H1 (cell line): ENCODE data around the gene TTC27. TPM values are rescaled to one million over a fixed set of nuclear protein-coding genes. Genes with fewer than 3 reads are reported as not detected.

Experiments used
- CTCF ChIA-PET: fragments of 300-600 bp; sonication (Branson Sonifier 250); formaldehyde crosslinking; loops from one replicate; lab custom pipeline; 2021; ENCODE audit not compliant: partially characterized antibody; lab: Charles Lee
- POLR2A ChIA-PET: fragments of 300-600 bp; sonication (Branson Sonifier 250); formaldehyde crosslinking; loops from one replicate; lab custom pipeline; 2021; ENCODE audit warnings: inconsistent platforms; ENCODE audit not compliant: partially characterized antibody; lab: Charles Lee
- DNase-seq, 2 experiments: peaks; one replicate each; pipeline versions ENCODE4 v3.0.0 to v3.0.0-alpha.2; 2010 to 2022; ENCODE audit warnings: low spot score in 2 of 2, low read depth in 1 of 2, mixed read lengths in 1 of 2
- FAIRE-seq: peaks from 2 replicates; lab custom pipeline; 2011; peaks lifted over from hg19 to GRCh38; lab: Jason Lieb, UNC
- H2AFZ ChIP-seq: 2 replicates; pipeline ENCODE4 v1.8.1; 2012; ENCODE audit warnings: low read length, inconsistent platforms
- H2AK5ac ChIP-seq: 2 replicates; pipeline ENCODE4 v1.6.1; 2013; ENCODE audit warnings: low read depth, low read length
- H2BK120ac ChIP-seq: replicated peaks from 2 replicates; pipeline ENCODE3; 2013; ENCODE audit warnings: low read depth, low read length, inconsistent platforms
- H2BK12ac ChIP-seq: 2 replicates; pipeline ENCODE4 v1.6.1; 2013; ENCODE audit warnings: low read depth, low read length
- H2BK15ac ChIP-seq: 2 replicates; pipeline ENCODE4 v1.6.1; 2013; ENCODE audit warnings: low read length
- H2BK20ac ChIP-seq: 2 replicates; pipeline ENCODE4 v1.6.1; 2013; ENCODE audit warnings: low read length
- H2BK5ac ChIP-seq: 2 replicates; pipeline ENCODE4 v1.6.1; 2013; ENCODE audit warnings: low read depth, low read length
- H3K14ac ChIP-seq: 2 replicates; pipeline ENCODE4 v1.6.1; 2013; ENCODE audit warnings: inconsistent platforms; ENCODE audit not compliant: insufficient read length
- H3K18ac ChIP-seq: 2 replicates; pipeline ENCODE4 v1.6.1; 2013; ENCODE audit warnings: low read length; ENCODE audit errors: extremely low read depth
- H3K23ac ChIP-seq: 2 replicates; pipeline ENCODE4 v1.6.1; 2013; ENCODE audit warnings: inconsistent platforms; ENCODE audit not compliant: insufficient read length
- H3K23me2 ChIP-seq: 2 replicates; pipeline ENCODE4 v1.6.1; 2013; ENCODE audit warnings: low read depth, low read length
- H3K27ac ChIP-seq: 2 replicates; pipeline ENCODE4 v1.6.1; 2011; ENCODE audit warnings: low read depth, low read length, inconsistent platforms
- H3K27me3 ChIP-seq, 4 experiments: replicated peaks in 1 of 4; 1 replicate in 1 of 4; 2 replicates in 3 of 4; pipeline versions ENCODE4 v1.6.1 to v1.8.1; 2011 to 2013; ENCODE audit warnings: low read length in 3 of 4, mild to moderate bottlenecking in 3 of 4, inconsistent platforms in 2 of 4, mixed read lengths in 2 of 4, moderate library complexity in 1 of 4; ENCODE audit not compliant: control insufficient read depth in 3 of 4, insufficient read depth in 3 of 4; ENCODE audit errors: extremely low read depth in 1 of 4
- H3K36me3 ChIP-seq, 4 experiments: 2 replicates each; pipeline versions ENCODE4 v1.6.1 to v1.8.1; 2011 to 2013; ENCODE audit warnings: mild to moderate bottlenecking in 4 of 4, low read length in 3 of 4, moderate library complexity in 2 of 4, control low read depth in 1 of 4, inconsistent platforms in 1 of 4; ENCODE audit not compliant: insufficient read depth in 4 of 4, control insufficient read depth in 2 of 4
- H3K4ac ChIP-seq: replicated peaks from 2 replicates; pipeline ENCODE3; 2013; ENCODE audit warnings: low read length, low read depth, mixed read lengths, inconsistent platforms; ENCODE audit not compliant: insufficient read length
- H3K4me1 ChIP-seq, 4 experiments: replicated peaks in 1 of 4; 1 replicate in 1 of 4; 2 replicates in 3 of 4; pipeline versions ENCODE4 v1.6.1 to v1.8.1; 2011 to 2013; ENCODE audit warnings: low read length in 3 of 4, inconsistent platforms in 2 of 4, mixed read lengths in 1 of 4; ENCODE audit not compliant: insufficient read depth in 4 of 4, control insufficient read depth in 3 of 4
- H3K4me2 ChIP-seq, 2 experiments: 2 replicates each; pipeline versions ENCODE4 v1.6.1 to v1.8.1; 2011 to 2013; ENCODE audit warnings: low read depth in 2 of 2, low read length in 2 of 2, control low read depth in 1 of 2, inconsistent platforms in 1 of 2, mild to moderate bottlenecking in 1 of 2; ENCODE audit not compliant: insufficient read depth in 1 of 2
- H3K4me3 ChIP-seq, 4 experiments: fragments of 200-600, 300-600 bp in 1 of 4; sonication (generic), shearing (Covaris generic), sonication (Bioruptor Twin) in 1 of 4; 2 replicates each; pipeline versions ENCODE4 v1.5.1 to v1.8.1; 2011 to 2016; ENCODE audit warnings: low read length in 4 of 4, low read depth in 3 of 4, control low read depth in 2 of 4, inconsistent platforms in 2 of 4, mild to moderate bottlenecking in 2 of 4, mixed read lengths in 1 of 4, moderate library complexity in 1 of 4; ENCODE audit not compliant: insufficient read depth in 2 of 4; ENCODE audit errors: extremely low read depth in 1 of 4
- H3K56ac ChIP-seq: replicated peaks from 2 replicates; pipeline ENCODE3; 2013; ENCODE audit warnings: low read depth, mild to moderate bottlenecking, mixed read lengths, low read length, inconsistent platforms; ENCODE audit not compliant: insufficient read length
- H3K79me1 ChIP-seq: 2 replicates; pipeline ENCODE4 v1.6.1; 2013; ENCODE audit warnings: low read depth, low read length, control low read depth
- H3K79me2 ChIP-seq, 2 experiments: 2 replicates each; pipeline versions ENCODE4 v1.6.1 to v1.8.1; 2012 to 2013; ENCODE audit warnings: low read length in 2 of 2, mild to moderate bottlenecking in 2 of 2, inconsistent platforms in 1 of 2; ENCODE audit not compliant: insufficient read depth in 2 of 2, control insufficient read depth in 1 of 2
- H3K9ac ChIP-seq, 4 experiments: replicated peaks in 1 of 4; 1 replicate in 1 of 4; 2 replicates in 3 of 4; pipeline versions ENCODE4 v1.6.1 to v1.8.1; 2011 to 2013; ENCODE audit warnings: low read depth in 3 of 4, low read length in 3 of 4, control low read depth in 2 of 4, mild to moderate bottlenecking in 2 of 4, moderate library complexity in 2 of 4, inconsistent platforms in 1 of 4; ENCODE audit errors: extremely low read depth in 1 of 4
- H3K9me3 ChIP-seq, 2 experiments: 2 replicates each; pipeline versions ENCODE4 v1.6.1 to v1.8.1; 2012 to 2013; ENCODE audit warnings: mild to moderate bottlenecking in 2 of 2, moderate library complexity in 2 of 2, control low read depth in 1 of 2, inconsistent platforms in 1 of 2, low read depth in 1 of 2, low read length in 1 of 2, mixed read lengths in 1 of 2; ENCODE audit not compliant: insufficient read depth in 2 of 2
- H4K20me1 ChIP-seq, 2 experiments: replicated peaks in 1 of 2; 2 replicates each; pipeline versions ENCODE3 to v1.8.1; 2011 to 2013; ENCODE audit warnings: inconsistent platforms in 2 of 2, low read length in 2 of 2, mild to moderate bottlenecking in 1 of 2; ENCODE audit not compliant: insufficient read depth in 2 of 2, control insufficient read depth in 1 of 2
- H4K5ac ChIP-seq: 2 replicates; pipeline ENCODE4 v1.6.1; 2013; ENCODE audit warnings: low read length, low read depth, mixed read lengths, inconsistent platforms; ENCODE audit not compliant: insufficient read length
- H4K8ac ChIP-seq: 2 replicates; pipeline ENCODE4 v1.8.0; 2013; ENCODE audit warnings: mild to moderate bottlenecking, moderate library complexity, low read length, inconsistent platforms; ENCODE audit not compliant: insufficient read depth; ENCODE audit errors: extremely low read depth
- H4K91ac ChIP-seq: replicated peaks from 2 replicates; pipeline ENCODE3; 2013; ENCODE audit warnings: low read length, mixed read lengths, inconsistent platforms; ENCODE audit not compliant: insufficient read length
- CBX5 ChIP-seq: fragments of 300-800, 300-1000 bp; sonication (generic); IDR thresholded peaks from 2 replicates; pipeline ENCODE4 v1.7.1; 2016; ENCODE audit warnings: antibody characterized with exemption, low read length, low read depth
- HDAC2 ChIP-seq, 2 experiments: fragments of 300-600 bp in 1 of 2; sonication (generic) in 1 of 2; IDR thresholded peaks; 2 replicates each; pipeline ENCODE4 v1.6.1; 2011 to 2012; ENCODE audit warnings: low read depth in 2 of 2, low read length in 2 of 2, mild to moderate bottlenecking in 2 of 2, moderate library complexity in 2 of 2, borderline replicate concordance in 1 of 2, inconsistent platforms in 1 of 2
- RAD21 ChIP-seq, 2 experiments: IDR thresholded peaks in 1 of 2; conservative IDR thresholded peaks in 1 of 2; 2 replicates each; pipeline ENCODE4 v1.6.1; 2011; ENCODE audit warnings: low read depth in 2 of 2, low read length in 2 of 2, improper control_type of control experiment in 1 of 2, inconsistent platforms in 1 of 2, mild to moderate bottlenecking in 1 of 2, moderate library complexity in 1 of 2
- WGBS, 2 experiments: shearing (Covaris generic) in 1 of 2; methylation state at CpG; one replicate each; pipeline versions ENCODE4 v1.1.6 to v1.1.7; 2013 to 2015; ENCODE audit warnings: low lambda C conversion rate in 2 of 2, mixed read lengths in 2 of 2, inconsistent platforms in 1 of 2, low coverage in 1 of 2, missing lambda C conversion rate in 1 of 2; ENCODE audit not compliant: insufficient replicate concordance in 2 of 2, insufficient coverage in 1 of 2, insufficient read length in 1 of 2; ENCODE audit errors: extremely low coverage in 1 of 2, missing lambda C conversion rate in 1 of 2; 5-methylcytosine and 5-hydroxymethylcytosine counted together
- polyA plus RNA-seq, 7 experiments: library from polyadenylated mRNA; depleted of rRNA in 3 of 7; stranded (reverse) in 5 of 7; unstranded in 2 of 7; fragments of >200 nt in 5 of 7; fragments of 200-250 nt in 2 of 7; gene quantifications; 1 replicate in 5 of 7; 2 replicates in 1 of 7; 4 replicates in 1 of 7; pipeline versions ENCODE4 v1.2.1 to v1.2.3, GENCODE V29; 2011 to 2013; ENCODE audit warnings: missing spikeins in 2 of 7, mixed read lengths in 2 of 7
- total RNA-seq: library from RNA; stranded (reverse); fragmentation: NEBNext Ultra II Directional; extraction: Animal tissue kit (Norgen Biotek cat#: 25700); gene quantifications from 2 replicates; pipeline ENCODE4 v1.2.1, GENCODE V29; 2021
- TF ChIP-seq, protein P1 (sequence below): IDR thresholded peaks from 2 replicates; pipeline ENCODE4 v1.6.1; 2011; ENCODE audit warnings: low read depth, mild to moderate bottlenecking, low read length; ENCODE audit not compliant: insufficient read depth

The TTC27 gene
- total and polyA plus RNA-seq, 2 of the 8 experiments (the other 6 are each of a cell fraction or from before 2014, with no cell fraction given): 13.8 to 29.1 TPM

DNA sequence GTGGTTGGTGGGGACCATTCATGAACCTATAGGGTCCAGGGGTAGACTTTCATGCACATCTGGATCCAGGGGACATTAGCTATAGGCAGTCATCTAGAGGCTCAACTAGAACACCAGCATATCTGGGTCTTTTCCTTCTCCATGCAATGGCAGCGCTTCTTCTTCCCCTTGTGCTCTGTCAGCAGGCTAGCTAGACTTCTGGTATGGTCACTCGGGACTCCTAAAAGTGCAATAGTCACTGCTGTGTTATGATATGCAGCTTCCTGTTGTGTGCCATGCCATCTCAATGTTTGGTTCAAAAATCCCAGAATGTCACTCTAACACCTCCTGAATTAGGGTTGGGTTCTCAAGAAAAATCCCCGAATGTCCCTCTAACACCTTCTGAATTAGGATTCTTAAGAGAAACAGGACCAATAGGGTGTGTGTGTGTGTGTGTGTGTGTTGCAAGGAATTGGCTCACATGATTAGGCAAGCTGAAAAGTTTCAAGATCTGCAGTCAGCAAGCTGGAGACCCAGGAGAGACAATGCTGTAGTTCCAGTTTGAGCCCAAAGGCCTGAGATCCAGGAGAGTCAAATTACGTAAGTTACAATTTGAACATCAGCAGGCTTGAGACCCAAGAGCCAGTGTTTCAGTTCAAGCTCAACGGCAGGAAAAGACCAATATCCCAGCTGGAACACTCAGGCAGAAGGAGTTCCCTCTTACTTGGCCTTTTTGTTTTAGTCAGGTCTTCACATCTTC lies 221.8 kb downstream of the TTC27 start:
- Histone ChIP-seq H3K23me2 (no peaks in the 10 kb centered on the region), H4K5ac (no peak overlapping the region), H3K4ac (no peak overlapping the region), H3K4me1 (0 out of 7 replicates have a peak, but pooled peaks cover 0 to 3% (median 0%) of the 10 kb centered on the region in 4 experiments), H3K4me2 (no peak overlapping the region), H3K18ac (no peak overlapping the region), H2BK12ac (no peak overlapping the region), H2AFZ (peak overlapping the region; percentile 63; the same call in 1 of the 2 replicates), H3K27ac (no peak overlapping the region), H2BK20ac (no peak overlapping the region), H4K91ac (no peak overlapping the region), H2AK5ac (no peak overlapping the region), H3K9ac (no peak overlapping the region), H3K14ac (no peak overlapping the region), H3K56ac (no peak overlapping the region), H4K20me1 (no peaks in the 10 kb centered on the region), H2BK15ac (no peak overlapping the region), H2BK120ac (no peak overlapping the region), H3K36me3 (no peaks in the 10 kb centered on the region), H3K27me3 (no peaks in the 10 kb centered on the region), H3K23ac (no peak overlapping the region), H2BK5ac (no peak overlapping the region), H3K9me3 (peaks cover 7 to 9% of the 10 kb centered on the region in 2 experiments; a peak in 2 of 4 replicates), H3K79me1 (no peaks in the 10 kb centered on the region), H4K8ac (no peak overlapping the region), H3K79me2 (no peaks in the 10 kb centered on the region), H3K4me3 (no peak overlapping the region)
- FAIRE-seq: no peak
- TF ChIP-seq, protein P1, sequence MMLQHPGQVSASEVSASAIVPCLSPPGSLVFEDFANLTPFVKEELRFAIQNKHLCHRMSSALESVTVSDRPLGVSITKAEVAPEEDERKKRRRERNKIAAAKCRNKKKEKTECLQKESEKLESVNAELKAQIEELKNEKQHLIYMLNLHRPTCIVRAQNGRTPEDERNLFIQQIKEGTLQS: no peak
- TF ChIP-seq HDAC2 (IDR thresholded peaks at IDR 0.05; ENCODE audit: borderline replicate concordance in 1 of 2, low read depth in 2 of 2, low read length in 2 of 2) (no peak), CBX5 (no peak), RAD21 (IDR thresholded peaks at IDR 0.05 in 1 of 2, conservative IDR thresholded peaks at IDR 0.05 in 1 of 2; ENCODE audit: low read depth in 2 of 2, low read length in 2 of 2) (no peak)
- no peak for DNase-seq
- ChIA-PET POLR2A (no interaction called here), CTCF (interaction anchor here (1.1 kb wide), 1 partner anchor 592 kb away, joined by 3 read pairs; no protein-coding TSS in a partner anchor)
- 89% methylated on average over 5 of the region's 5 CpGs; no CpG with 5 or more reads in 1 of the 2 experiments for WGBS, 2 experiments
